GM21723 (cell line): ENCODE data around the gene CTBP2.

Experiments used
- ATAC-seq: cut with Tn5 transposase; IDR thresholded peaks from one replicate; pipeline ENCODE4 v1.9.1; 2021; ENCODE audit warnings: mild to moderate bottlenecking, moderate library complexity; ENCODE audit not compliant: unreplicated experiment

The CTBP2 gene

DNA sequence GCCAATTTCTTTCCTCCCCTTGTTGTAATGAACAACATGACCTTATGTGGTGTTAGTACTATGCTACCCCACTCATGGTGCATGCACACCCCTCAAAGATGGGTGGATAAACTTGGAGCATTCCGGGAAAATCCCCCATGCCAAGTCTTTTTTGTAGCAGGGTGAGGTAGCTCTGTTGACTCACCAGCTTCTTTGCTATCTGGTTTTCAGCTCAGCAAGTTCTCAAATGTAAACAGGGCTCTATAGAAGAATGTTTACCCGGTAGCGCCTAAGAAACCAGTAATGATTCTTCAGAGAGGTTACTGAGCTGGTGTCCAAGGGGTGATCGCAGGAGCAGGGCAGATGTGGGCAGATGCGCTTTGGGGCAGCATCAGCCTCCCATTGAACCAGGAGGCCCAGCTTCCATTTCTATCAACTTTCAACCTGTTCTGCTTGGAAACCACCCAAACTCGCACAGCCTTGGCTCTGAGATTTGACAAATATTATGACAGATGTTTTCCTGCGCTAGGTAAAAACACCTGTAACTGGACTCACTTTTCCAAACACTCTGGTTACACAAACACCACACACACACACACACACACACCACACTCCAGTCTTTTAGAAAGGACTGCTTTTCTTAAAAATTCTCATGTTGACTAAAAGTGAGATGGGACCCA, 130.7 kb downstream of the CTBP2 start:
- ATAC-seq, result no peak

DNA sequence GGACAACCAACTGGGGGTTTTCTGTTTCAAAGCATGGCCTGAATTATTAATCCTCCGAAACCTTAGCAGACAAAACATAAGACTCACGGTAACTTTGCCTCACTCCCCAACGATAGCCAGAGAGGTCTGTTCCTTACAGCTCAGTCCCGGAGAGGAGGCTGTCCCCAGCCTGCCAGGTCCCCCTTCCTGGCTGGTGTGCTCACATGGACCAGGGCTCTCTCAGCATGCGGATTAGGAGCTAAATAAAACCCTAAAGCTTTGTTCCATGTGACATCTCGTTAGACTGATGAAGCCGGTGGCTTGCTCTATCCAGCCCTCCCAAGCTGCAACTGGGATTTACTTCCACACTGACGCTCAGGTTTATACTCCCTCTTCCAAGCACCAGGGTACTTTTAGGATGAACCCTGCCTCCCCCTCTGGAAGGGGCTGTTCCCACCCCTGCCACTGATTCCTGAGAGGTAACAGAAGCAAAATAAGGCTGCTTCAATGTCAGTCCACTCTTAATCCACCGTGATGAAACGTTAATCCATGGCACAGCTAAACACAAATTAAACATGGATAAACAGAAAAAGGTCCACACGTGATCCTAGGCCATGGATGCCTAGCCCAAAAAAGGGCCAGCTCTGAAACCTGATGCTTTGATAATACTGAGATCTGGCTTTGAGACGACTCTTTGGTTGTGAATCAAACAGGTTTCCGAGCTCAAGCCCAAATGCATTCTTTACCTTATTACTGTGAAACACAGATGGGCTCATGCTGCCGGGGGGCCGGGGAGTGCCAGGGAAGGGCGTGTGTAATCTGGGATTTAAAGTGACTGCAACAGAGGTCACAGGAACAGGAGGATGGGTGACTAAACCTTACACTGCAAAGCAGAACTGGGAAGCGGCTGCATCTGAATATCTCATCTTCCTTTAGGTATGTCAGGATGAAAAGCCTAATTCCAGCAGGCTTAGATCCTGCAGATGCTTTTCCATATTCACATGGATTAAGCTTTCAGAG, 132.2 kb downstream of the CTBP2 start:
- ATAC-seq, result no peak

DNA sequence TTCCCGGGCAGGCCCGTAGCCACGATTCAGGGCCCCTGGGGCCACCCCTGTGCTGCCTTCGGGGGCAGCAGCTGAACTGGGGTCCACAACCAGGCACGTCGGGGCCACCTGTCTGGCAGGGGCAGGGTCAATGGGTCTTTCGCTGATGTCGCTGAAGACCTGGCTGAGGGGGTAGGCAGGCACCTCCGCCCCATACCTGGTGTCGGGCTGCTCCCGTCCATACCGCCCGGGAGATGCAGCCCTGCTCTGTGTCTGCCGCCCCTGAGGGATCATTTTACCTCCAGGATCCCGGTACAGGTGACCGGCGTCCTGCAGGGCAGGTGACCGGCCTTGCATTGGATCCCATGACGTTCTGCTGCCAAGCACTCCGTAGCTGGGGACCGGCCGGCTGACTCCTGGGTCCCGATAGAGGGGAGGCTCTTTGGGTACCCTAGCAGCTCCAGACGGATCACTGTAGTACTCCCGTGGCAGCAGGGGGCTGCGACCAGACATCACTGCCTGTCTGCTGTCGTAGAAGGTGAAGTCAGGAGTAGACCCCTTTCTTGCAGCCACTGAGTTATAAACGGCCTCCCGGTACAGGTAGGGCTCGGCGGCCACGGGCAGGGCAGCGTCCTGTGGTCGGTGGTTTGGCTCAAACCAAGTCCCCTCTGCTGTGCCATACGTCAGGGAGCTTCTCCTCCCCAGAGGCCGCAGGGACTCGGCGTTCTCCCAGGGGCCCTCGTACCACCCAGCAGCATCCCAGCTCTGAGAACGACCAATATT, 133.2 kb downstream of the CTBP2 start:
- no peak for ATAC-seq

DNA sequence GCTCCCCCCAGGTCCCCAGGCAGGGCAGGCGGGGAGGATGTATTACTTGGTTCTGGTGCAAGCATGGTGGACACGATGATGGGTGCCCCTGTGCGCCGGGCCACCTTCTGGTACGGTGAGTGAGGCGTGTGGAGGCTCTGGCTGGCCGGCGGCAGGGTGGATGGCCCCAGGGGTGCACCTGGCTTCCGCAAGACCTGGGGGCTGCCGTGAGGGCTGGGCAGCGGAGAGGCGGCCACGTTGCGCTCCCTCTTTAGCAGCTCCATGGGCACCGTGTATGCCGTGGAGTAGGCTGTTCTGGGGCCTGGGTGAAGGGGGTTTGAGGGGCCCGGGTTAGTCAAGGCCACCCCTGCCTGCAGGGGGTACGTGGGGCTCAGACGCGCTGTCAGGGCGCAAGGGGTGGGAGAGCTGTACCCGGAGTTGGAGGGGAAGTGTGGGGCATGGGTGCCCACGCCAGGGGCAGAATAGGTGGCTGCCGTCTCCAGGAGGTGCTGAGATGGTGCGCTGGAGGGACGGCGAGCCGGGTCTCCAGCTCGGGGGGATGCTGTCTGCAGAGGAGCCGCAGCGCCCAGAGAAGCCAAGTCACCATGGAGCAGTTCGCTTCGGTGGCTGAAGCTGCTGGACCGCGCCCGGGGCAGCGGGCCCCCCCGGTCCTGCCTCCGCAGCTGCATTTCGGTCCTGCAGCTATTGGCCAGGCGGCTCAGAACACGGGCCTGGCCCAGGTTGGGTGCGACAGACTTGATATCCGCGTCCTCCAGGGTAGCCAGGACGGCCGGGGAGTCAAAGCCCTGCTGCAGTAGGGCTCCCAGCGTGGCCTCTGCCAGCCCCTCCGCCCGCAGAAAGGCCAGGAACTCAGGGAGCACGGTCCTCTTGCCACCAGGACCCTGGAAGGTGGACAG, 134.1 kb downstream of the CTBP2 start:
- no peak for ATAC-seq

DNA sequence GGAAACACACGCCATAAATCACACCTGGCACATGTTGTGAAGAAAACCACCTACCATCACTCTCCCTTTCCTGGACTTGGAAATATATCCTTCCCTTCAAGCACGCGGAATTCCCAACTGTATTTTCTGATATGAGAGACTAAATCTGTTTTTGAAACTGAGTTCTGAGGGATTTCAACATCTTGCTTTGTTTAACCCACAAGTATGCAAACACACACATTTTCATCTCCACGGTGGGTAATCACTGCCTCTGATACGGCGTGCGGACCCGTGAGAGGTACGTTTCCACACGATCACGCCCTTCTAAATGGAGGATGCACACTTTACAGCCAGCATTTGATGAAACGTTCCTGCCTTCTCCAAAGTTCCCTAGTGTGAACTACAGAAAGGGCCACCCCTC, 135.0 kb downstream of the CTBP2 start:
- ATAC-seq, result no peak

DNA sequence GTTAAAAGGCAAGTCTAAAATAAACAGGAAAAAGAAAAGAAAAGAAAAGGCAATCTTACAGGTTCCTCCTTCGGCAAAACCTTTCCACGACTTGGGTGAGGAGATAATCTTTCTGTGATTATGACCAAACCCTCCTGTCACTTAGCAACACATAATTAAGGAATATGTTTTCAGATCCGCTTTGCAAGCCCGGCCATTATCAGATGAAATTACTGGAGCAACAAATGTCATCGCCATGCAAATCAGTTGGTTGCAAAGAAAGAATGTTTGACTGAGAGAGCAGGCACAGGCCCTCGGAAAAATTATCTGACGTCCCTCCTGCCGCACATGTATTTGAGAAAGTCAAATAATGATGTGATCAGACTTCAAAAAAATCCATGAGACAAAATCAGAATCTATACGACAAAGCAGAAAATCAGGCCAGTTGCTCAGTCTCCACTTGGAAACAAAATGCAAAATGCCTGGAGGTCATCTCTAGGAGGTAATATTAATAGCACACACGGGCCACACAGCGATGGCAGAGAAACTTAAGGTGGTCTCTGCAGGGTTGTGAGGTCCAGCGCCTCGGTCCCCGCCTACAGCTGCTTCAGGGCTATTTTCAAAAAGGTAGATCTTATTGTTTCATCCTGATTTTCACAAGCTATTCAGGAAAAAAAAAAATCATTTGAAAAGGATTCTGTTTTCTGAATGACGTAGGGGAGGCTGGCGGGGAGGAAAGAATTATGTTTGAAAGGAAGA, 135.7 kb downstream of the CTBP2 start:
- ATAC-seq, result no peak

DNA sequence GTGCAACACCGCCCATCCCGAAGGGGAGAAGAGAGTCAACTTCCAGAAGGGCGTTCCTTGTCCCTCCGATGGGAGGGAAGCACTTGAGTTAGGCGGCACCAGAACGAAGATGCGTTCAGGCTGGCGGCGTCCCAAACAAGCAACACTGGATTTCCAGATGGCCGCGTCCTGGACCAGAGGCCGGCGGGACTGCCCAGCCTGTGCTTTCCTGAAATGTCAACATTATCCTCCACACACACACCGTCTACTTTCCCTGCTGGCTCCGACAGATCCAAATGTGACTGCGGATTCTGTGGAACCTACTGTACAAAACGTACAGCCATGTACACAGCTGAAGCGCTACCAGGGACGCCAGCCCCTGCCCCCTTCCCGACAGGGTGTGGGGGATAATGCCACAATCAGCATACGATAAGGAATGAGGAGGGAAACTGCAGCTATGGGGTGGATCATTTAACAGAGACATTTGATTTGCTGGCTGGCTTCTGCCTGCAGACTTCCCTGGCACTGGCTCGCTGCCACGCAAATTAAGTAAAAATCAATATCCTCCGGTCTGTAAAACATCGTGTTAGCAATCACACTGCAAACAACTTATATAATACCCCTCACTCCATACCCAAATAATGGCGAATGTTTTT, 136.4 kb downstream of the CTBP2 start:
- no peak for ATAC-seq

DNA sequence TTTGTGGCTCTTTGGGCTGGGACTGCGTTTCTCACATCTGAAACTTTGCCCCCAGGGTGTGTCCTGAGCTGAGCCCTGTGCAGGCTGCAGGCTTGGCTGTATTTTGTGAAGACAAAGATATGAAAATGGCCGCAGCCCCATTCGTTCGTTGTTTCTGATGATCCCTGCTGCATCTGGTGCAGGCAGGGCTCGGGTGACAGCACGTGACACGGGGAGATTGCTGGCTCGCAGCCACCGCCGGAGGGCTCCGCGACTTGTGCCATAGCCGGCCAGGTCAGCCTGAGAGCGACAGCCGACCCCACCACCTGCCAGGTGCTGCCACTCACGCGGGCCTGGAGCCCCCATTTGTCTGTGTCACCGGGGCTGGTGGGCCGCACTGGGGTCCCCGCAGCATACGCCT, 137.1 kb downstream of the CTBP2 start:
- ATAC-seq, result no peak

DNA sequence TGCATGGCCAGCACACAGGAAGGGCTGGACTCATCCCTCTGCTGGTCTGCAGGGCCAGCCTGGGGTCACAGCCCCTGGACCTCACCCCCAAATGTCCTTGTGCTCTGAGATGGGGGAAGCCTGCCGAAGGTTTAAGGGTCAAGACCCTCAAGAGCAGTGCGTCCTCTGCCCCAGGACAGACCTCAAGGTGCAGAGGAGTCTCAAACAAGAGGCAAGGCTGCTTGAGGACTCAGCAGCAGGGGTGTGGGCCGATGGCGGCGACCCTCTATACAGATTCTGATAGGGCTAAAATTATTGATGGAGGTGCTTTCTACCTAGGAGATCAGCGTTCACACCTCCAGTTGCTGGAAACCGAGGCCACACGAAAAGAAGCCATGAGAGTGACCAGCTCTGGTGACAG, 137.7 kb downstream of the CTBP2 start:
- no peak for ATAC-seq

DNA sequence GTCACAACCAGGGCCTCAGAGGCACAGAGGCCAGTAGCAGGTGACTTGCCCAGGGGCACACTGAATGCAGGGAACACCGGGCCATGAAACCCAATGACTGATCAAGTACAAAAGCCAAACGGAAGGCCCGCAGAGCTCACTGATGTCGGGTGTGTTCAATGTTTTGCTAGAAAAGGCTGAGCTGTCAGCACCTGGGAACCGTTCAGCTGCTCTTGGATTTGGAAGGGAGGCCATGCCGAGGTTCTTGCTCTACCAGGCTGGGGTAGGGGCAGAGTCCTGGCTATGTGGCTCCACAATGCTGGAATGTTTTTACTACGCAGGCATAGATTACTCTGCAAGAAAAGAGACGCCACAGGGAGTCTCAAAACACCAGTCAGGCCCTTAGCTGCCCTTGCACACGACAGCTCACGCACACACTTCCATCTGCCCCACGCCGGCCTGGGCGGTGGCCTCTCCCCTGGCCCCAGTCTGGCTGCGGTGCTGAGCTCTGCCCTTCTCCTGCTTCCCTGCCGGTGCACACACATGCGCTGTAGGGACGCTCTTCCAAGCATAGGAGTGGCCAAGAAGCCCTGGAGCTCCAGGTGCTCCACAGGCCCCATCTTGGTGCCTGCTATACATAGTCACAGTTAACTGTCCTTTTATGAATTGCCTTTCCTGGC, 138.5 kb downstream of the CTBP2 start:
- no peak for ATAC-seq

DNA sequence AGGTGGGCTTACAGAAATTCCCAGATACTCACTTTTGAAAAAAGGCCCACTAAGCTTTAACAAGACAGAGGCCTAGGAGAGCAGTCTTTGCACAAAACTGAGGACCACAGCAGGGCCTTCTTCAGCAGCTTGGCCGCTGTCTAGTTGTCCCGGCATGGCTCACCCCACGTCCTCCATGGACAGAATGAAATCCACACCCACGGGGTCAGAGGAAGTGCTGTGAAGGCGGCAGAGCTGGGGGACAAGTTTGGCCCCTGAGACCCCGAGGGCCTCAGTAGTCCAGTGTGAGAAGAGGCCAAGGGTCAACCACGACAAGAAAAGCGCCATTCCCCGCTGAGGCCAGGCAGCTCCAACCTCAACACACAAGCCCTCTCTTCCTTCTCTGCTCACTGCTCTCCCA, 139.5 kb downstream of the CTBP2 start:
- ATAC-seq, result no peak

DNA sequence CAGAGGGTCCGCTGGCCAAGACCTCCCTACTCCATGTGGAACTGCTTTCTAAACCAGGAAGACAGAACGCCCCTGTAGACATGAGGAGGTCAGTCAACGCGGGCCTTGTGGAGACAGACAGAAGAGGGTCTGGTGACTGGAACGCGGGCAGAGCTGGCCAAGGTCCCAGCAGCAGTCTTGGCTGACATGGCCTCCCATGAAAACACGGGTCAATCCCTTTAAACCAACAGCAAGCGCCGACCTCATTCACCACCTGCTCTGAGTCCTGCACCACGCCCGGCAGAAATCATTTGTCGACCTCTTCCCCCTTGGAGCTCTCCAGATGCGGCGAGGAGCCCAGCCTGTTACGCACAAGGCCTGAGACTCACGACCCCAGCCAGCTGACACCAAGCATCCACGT, 140.0 kb downstream of the CTBP2 start:
- no peak for ATAC-seq

DNA sequence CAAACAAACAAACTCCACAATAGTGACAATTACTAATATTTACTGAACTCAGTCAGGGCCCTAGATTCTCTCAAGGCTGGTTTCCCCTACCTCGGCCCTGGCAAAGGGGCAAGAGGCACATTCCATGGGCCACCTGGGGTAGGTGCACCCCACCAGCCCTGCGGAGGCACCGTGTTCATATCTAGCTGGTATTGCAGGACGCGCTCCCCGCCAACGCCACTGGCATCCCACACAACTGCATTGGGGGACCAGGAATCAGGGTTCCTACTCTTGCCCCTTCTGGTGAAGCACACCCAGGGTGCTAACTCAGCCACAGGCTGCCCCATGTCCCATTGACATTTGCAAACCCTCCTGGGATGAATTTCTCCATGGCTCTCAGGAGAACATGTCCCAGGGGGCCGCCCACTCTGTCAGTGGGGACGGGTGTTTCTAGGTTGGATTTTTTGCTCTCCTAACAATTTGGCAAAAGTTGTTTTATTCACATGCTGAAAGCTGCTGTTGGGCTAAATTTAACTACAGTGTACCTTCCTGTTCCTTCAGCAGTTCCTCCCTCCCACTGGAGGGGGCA, 141.7 kb downstream of the CTBP2 start:
- no peak for ATAC-seq

DNA sequence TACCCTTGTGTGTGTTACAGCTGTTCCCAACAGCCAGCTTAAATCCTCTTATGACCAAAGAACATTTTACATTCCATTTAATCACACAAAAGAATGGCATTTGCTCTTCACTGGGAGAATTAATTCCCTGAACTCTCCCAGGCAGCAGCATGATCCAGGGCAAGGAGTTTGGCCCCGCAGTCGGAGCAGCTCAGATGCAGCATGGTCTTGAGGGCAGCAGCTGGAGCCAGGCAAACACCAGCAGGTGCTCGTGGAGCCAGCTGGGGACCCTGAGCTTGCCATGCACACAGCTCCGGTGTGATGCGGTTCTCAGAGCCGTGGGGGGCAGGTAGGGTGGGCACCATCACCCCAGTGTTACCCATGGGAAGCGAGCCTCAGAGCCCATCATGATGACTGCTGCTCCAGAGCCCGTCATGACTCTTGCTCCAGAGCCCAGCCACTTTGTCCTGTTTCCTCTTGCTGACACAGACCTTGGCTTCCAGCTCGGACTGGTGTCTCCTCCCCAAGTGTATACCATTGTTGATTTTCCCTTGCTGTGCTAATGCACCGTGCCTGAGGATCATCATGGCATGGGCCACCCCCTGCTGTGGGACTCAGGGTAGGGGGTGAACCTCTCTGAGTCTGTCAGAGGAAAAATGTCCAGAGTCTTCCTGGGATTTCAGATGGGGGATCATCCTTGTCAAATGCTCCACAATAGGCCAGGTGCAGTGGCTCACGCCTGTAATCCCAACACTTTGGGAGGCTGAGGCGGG, 142.6 kb downstream of the CTBP2 start:
- ATAC-seq, result no peak

DNA sequence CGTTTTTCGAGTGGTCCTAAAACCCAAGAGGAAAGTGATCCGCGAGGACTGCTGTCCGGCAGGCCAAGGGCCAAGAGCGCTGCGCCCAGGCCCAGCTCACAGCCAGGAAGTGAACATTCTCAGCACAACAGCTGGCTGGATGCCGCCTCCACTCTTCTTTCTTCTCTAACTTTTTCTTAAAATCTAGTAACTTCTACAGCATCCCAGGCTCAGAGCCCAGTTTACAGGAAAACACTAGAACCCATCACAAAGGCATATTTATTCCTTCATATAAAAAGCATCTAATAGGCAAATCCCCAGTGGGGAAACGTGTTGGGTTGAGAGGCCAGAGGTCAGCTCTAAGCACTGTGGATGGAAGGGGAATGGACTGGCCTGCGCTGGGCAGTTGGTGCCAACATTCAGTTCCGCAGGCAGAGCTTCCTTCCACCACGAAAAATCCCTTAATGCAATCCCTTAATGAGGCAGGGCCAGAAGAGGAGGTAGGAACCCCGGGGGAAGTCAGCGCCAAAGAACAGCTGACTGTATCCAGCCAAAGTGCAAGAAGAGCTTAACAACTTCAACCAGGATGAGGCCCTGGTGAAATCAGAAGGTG, 143.7 kb downstream of the CTBP2 start:
- no peak for ATAC-seq

DNA sequence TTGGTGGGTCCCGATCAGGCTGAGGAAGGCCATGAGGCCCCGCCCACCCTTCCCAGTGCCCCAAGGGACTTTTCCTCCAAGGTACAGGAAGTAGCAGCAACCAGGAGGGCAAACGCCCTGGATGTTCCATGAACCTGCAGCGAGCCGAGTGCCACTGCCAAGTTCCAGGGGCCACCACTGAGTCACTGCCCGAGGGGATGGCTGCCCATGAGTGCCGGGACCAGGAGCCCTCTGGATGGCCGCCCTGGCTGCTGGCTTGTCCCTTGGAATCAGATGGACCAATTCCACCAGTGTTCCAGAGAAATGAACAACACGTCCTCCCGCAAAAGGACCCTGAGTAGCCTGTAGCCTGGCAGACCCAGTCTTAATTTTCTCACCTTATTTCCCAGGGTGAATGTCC, 144.2 kb downstream of the CTBP2 start:
- no peak for ATAC-seq

DNA sequence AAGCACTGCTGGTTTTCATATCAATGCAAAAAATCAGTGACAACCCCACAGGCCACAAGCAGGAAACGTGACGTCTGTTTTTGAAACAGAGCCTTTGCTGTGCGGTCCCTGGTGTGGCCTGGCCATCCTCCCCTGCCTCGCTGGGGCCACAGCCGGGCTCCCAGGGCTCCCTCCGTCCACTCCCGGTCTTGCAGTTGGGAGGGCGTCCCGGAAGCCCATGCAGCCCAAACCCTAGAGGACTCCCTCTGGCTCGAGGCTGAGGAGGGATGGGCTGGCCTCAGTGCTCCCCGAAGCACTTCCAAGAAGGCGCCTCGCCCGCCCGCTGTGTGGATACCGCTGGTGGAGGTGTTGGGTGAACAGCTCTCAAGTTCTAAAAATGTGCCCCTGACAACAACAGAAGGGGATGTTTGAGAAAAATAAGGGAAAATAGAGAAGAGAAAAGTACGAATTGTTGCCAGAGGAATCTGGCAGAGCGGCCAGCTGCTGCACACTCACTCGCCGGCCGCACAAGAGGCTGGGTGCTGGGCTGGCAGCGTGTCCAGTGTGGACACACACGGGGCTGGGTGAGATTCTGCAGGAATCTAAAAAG, 144.9 kb downstream of the CTBP2 start:
- no peak for ATAC-seq
